ENCODE measurements around the gene TENM3. TPM values are rescaled to one million over a fixed set of nuclear protein-coding genes. Genes with fewer than 3 reads are reported as not detected.

TENM3 gene
- total and polyA plus RNA-seq, 2 donors from 2014 or later = 0.58 to 6.8 TPM

DNA sequence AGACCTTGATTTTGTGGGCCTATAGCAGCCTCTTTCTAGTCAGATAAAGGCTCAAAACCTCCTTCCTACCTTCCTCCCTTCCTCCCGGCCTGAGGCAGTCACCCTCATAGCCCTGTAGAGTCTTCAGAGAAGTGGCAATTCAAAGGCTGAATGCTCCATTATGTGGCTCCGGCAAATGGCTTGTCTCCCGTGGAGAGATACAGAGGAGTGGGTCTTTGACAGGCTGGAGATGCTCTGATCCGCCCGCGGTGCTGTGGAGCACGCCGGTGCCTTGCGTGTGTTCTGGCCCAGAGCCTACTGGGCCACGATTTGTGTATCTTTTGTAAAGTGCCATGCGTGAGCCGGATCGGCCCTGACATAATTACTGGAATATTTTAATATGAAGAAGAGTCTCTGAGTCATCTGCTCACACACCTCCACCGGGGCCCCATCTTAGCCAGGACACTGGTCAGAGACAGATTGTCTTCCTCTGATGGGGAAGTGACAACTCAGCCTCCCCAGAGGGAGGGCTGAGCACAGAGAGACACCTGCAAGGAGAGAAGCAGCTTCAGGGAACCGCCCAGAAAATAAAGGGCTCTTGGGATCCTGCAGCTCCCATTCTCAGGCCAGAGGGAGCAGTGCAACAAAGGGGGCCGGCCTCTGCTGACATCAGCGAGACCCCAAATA lies 585.3 kb downstream of the TENM3 start:
- no peaks in the 10 kb centered on the region for H3K9me3 ChIP-seq (ENCODE audit: control insufficient read depth in 2 of 3, insufficient read depth in 1 of 3, low read length in 3 of 3)
- H3K4me3 ChIP-seq (ENCODE audit: low read length in 3 of 3) = no peak overlapping the region
- no peak for TF ChIP-seq CTCF (IDR thresholded peaks at IDR 0.05; ENCODE audit: borderline replicate concordance, extremely low read depth, insufficient read depth)
- no peaks in the 10 kb centered on the region for H3K36me3 ChIP-seq (ENCODE audit: control insufficient read depth in 2 of 3, insufficient read depth in 3 of 3, low read length in 3 of 3)
- no peak overlapping the region for H3K9ac ChIP-seq (ENCODE audit: low read length in 3 of 3)
- FAIRE-seq = no peak
- DNase-seq = peak in 2 of 5 donors; percentile 22 to 30
- peaks cover 0 to 2% (median 0%) of the 10 kb centered on the region in 3 donors for H3K4me1 ChIP-seq (ENCODE audit: control insufficient read depth in 2 of 3, insufficient read depth in 2 of 3, low read depth in 1 of 3, low read length in 3 of 3)
- H3K27me3 ChIP-seq (ENCODE audit: control insufficient read depth, insufficient read depth, low read length) = no peaks in the 10 kb centered on the region
- no peak overlapping the region for H3K27ac ChIP-seq (ENCODE audit: low read depth in 2 of 2, low read length in 2 of 2)
- intact Hi-C loops (cut with DNase I) = no loop called here

DNA sequence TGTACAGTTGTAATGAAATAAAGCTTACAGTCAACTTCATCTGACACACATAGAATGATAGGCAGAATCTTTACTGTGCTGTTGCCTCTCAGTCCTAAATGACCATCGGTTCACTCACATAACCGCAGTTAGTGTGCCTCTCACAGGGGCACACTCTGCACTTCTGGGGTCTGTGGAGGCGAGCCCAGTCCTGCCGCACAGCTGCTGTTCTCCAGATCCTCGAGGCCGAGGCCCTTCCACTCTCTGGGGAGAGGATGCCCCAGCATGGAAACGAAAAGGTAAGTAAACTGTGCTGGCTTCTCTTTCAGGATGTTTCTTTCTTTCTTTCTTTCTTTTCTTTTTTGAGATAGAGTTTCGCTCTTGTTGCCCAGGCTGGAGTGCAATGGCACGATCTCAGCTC lies 586.0 kb downstream of the TENM3 start:
- H3K27me3 ChIP-seq (ENCODE audit: control insufficient read depth, insufficient read depth, low read length) = no peaks in the 10 kb centered on the region
- H3K4me3 ChIP-seq (ENCODE audit: low read length in 3 of 3) = no peak overlapping the region
- H3K9ac ChIP-seq (ENCODE audit: low read length in 3 of 3) = no peak overlapping the region
- H3K27ac ChIP-seq (ENCODE audit: low read depth in 2 of 2, low read length in 2 of 2) = no peak overlapping the region
- H3K4me1 ChIP-seq (ENCODE audit: control insufficient read depth in 2 of 3, insufficient read depth in 2 of 3, low read depth in 1 of 3, low read length in 3 of 3) = peaks cover 0 to 2% (median 0%) of the 10 kb centered on the region in 3 donors
- DNase-seq (peak in 1 of 5 donors; percentile 7), FAIRE-seq (no peak)
- TF ChIP-seq CTCF (IDR thresholded peaks at IDR 0.05; ENCODE audit: borderline replicate concordance, extremely low read depth, insufficient read depth) = no peak
- intact Hi-C loops (cut with DNase I) = no loop called here
- H3K36me3 ChIP-seq (ENCODE audit: control insufficient read depth in 2 of 3, insufficient read depth in 3 of 3, low read length in 3 of 3) = no peaks in the 10 kb centered on the region
- no peaks in the 10 kb centered on the region for H3K9me3 ChIP-seq (ENCODE audit: control insufficient read depth in 2 of 3, insufficient read depth in 1 of 3, low read length in 3 of 3)

- no peaks in the 10 kb centered on the region for H3K36me3 ChIP-seq (ENCODE audit: control insufficient read depth in 2 of 3, insufficient read depth in 3 of 3, low read length in 3 of 3)
- DNase-seq = no peak
- H3K9me3 ChIP-seq (ENCODE audit: control insufficient read depth in 2 of 3, insufficient read depth in 1 of 3, low read length in 3 of 3) = no peaks in the 10 kb centered on the region
- H3K9ac ChIP-seq (ENCODE audit: low read length in 3 of 3) = no peak overlapping the region
- FAIRE-seq = no peak
- intact Hi-C loops (cut with DNase I) = no loop called here
- no peaks in the 10 kb centered on the region for H3K27me3 ChIP-seq (ENCODE audit: control insufficient read depth, insufficient read depth, low read length)
- TF ChIP-seq CTCF (IDR thresholded peaks at IDR 0.05; ENCODE audit: borderline replicate concordance, extremely low read depth, insufficient read depth) = no peak
- no peak overlapping the region for H3K4me3 ChIP-seq (ENCODE audit: low read length in 3 of 3)
- no peak overlapping the region for H3K27ac ChIP-seq (ENCODE audit: low read depth in 2 of 2, low read length in 2 of 2)
- no peaks in the 10 kb centered on the region for H3K4me1 ChIP-seq (ENCODE audit: control insufficient read depth in 2 of 3, insufficient read depth in 2 of 3, low read depth in 1 of 3, low read length in 3 of 3)
Observed at GRCh38 chr4:182831376-182831775, 588.2 kb downstream of the TENM3 start.
